Endothelial cell of umbilical vein (primary cell): ENCODE results near the gene MIA.

Source experiments
- CTCF ChIP-seq, 2 donors: IDR thresholded peaks; 1 replicate in 1 of 2; 2 replicates in 1 of 2; pipeline ENCODE4 v1.5.1; 2011; ENCODE audit warnings: low read length in 2 of 2, mild to moderate bottlenecking in 2 of 2, moderate library complexity in 2 of 2, control low read depth in 1 of 2, inconsistent platforms in 1 of 2, low read depth in 1 of 2; ENCODE audit not compliant: insufficient read depth in 1 of 2; ENCODE audit errors: extremely low read depth in 1 of 2
- EZH2 ChIP-seq: IDR thresholded peaks from 2 replicates; pipeline ENCODE4 v1.6.1; 2012; ENCODE audit warnings: borderline replicate concordance, low read depth, mild to moderate bottlenecking, moderate library complexity, low read length, inconsistent platforms; ENCODE audit not compliant: severe bottlenecking
- MYC ChIP-seq: IDR thresholded peaks from one replicate; pipeline ENCODE4 v1.6.1; 2011; ENCODE audit warnings: mild to moderate bottlenecking, low read depth, low read length
- POLR2A ChIP-seq: IDR thresholded peaks from 2 replicates; pipeline ENCODE4 v1.6.1; 2012; ENCODE audit warnings: low read depth, mild to moderate bottlenecking, control low read depth, low read length
- POLR2AphosphoS5 ChIP-seq: IDR thresholded peaks from 2 replicates; pipeline ENCODE4 v1.6.1; 2012; ENCODE audit warnings: low read depth, mild to moderate bottlenecking, control low read depth, low read length, moderate library complexity; ENCODE audit not compliant: insufficient read depth

- TF ChIP-seq CTCF (IDR thresholded peaks at IDR 0.05; ENCODE audit: extremely low read depth in 1 of 2, insufficient read depth in 1 of 2, low read depth in 1 of 2, low read length in 2 of 2) (no peak), POLR2AphosphoS5 (no peak), EZH2 (no peak), POLR2A (no peak), MYC (no peak)
These were observed 37.9 kb downstream of the MIA start for GRCh38 chr19:40813182-40813581.
